K562 (cell line): ENCODE measurements around the gene ESCO1. TPM values are rescaled to one million over a fixed set of nuclear protein-coding genes. Genes with fewer than 3 reads are reported as not detected.

Experiments used
- ATAC-seq: fragments of 200-7000 bp; cut with Tn5 transposase; 3 replicates; pipeline ENCODE4 v1.9.1; 2020; ENCODE audit warnings: moderate library complexity
- BruUV-seq: library from RNA; stranded (reverse); fragments of 400-500 nt; replicated peaks from 2 replicates; lab custom pipeline; 2021; lab: Mats Ljungman, UMichigan
- CTCF ChIA-PET: fragments of 300-600 bp; formaldehyde crosslinking; extraction: SDS; loops from one replicate; lab custom pipeline; 2021; ENCODE audit warnings: low intra/inter-chr PET ratio; lab: Yijun Ruan, JAX
- POLR2A ChIA-PET: fragments of 300-600, 350-650 bp; sonication (Branson Sonifier 250); formaldehyde crosslinking; extraction: SDS; loops from one replicate; lab custom pipeline; 2021; ENCODE audit warnings: antibody characterized with exemption, inconsistent platforms; lab: Yijun Ruan, JAX
- DNase-seq, 4 experiments: peaks; one replicate each; pipeline versions ENCODE4 v3.0.0 to v3.0.0-alpha.2; 2011 to 2018; ENCODE audit warnings: low spot score in 3 of 4, mixed read lengths in 3 of 4; ENCODE audit errors: extremely low read depth in 1 of 4
- FAIRE-seq: peaks from 2 replicates; lab custom pipeline; 2011; peaks lifted over from hg19 to GRCh38; lab: Jason Lieb, UNC
- H2AFZ ChIP-seq: 2 replicates; pipeline ENCODE4 v1.6.0; 2011; ENCODE audit warnings: low read depth, low read length, control low read depth, inconsistent platforms
- H3K27ac ChIP-seq: fragments of 200-600 bp; 3 replicates; pipeline ENCODE4 v1.8.0; 2011; ENCODE audit warnings: low read depth, mild to moderate bottlenecking, control low read depth, inconsistent platforms, low read length, moderate library complexity, mixed read lengths; ENCODE audit errors: extremely low read depth
- H3K27me3 ChIP-seq, 2 experiments: fragments of 300-600 bp in 1 of 2; 2 replicates in 1 of 2; 3 replicates in 1 of 2; pipeline versions ENCODE4 v1.6.0 to v1.8.0; 2011; ENCODE audit warnings: inconsistent platforms in 2 of 2, low read length in 2 of 2, mild to moderate bottlenecking in 1 of 2, mixed read lengths in 1 of 2, moderate library complexity in 1 of 2; ENCODE audit not compliant: control insufficient read depth in 2 of 2, insufficient read depth in 2 of 2
- H3K36me3 ChIP-seq: fragments of 300-600 bp; 3 replicates; pipeline ENCODE4 v1.8.0; 2011; ENCODE audit warnings: mild to moderate bottlenecking, low read length, inconsistent platforms; ENCODE audit not compliant: control insufficient read depth, insufficient read depth
- H3K4me1 ChIP-seq, 2 experiments: fragments of 200-600 bp in 1 of 2; replicated peaks in 1 of 2; 2 replicates in 1 of 2; 3 replicates in 1 of 2; pipeline versions ENCODE4 v1.5.1 to v1.8.0; 2011; ENCODE audit warnings: inconsistent platforms in 2 of 2, low read length in 2 of 2, mild to moderate bottlenecking in 1 of 2, mixed read lengths in 1 of 2, moderate library complexity in 1 of 2; ENCODE audit not compliant: control insufficient read depth in 2 of 2, insufficient read depth in 2 of 2
- H3K4me2 ChIP-seq: 2 replicates; pipeline ENCODE4 v1.6.1; 2011; ENCODE audit warnings: low read length, control low read depth, inconsistent platforms, mixed read lengths; ENCODE audit not compliant: insufficient read depth
- H3K4me3 ChIP-seq: fragments of 200-600 bp; sonication (generic), shearing (Covaris generic); 2 replicates; pipeline ENCODE4 v1.5.1; 2016; ENCODE audit warnings: control low read depth, inconsistent platforms
- H3K79me2 ChIP-seq: fragments of 200-600 bp; 3 replicates; pipeline ENCODE4 v1.8.0; 2011; ENCODE audit warnings: low read length, inconsistent platforms; ENCODE audit not compliant: control insufficient read depth, insufficient read depth
- H3K9ac ChIP-seq, 2 experiments: 2 replicates each; pipeline versions ENCODE4 v1.6.0 to v1.6.1; 2011; ENCODE audit warnings: low read depth in 2 of 2, low read length in 2 of 2, control low read depth in 1 of 2, inconsistent platforms in 1 of 2, mild to moderate bottlenecking in 1 of 2, mixed read lengths in 1 of 2; ENCODE audit not compliant: insufficient read depth in 1 of 2
- H3K9me1 ChIP-seq: one replicate; pipeline ENCODE4 v1.6.0; 2011; ENCODE audit warnings: inconsistent platforms, mild to moderate bottlenecking, low read length, moderate library complexity; ENCODE audit not compliant: control insufficient read depth, insufficient read depth
- H3K9me3 ChIP-seq: replicated peaks from 2 replicates; pipeline ENCODE4 v1.5.1; 2011; ENCODE audit warnings: low read depth, low read length, inconsistent platforms; ENCODE audit not compliant: control insufficient read depth, insufficient read depth
- H4K20me1 ChIP-seq: replicated peaks from 2 replicates; pipeline ENCODE4 v1.6.1; 2011; ENCODE audit warnings: low read length, inconsistent platforms, mixed read lengths; ENCODE audit not compliant: control insufficient read depth, insufficient read depth
- ASH1L ChIP-seq: fragments of 450-650 bp; IDR thresholded peaks from 2 replicates; pipeline ENCODE4 v1.6.1; 2018; ENCODE audit warnings: borderline replicate concordance, mild to moderate bottlenecking, low read depth; ENCODE audit not compliant: partially characterized antibody
- CXXC5 ChIP-seq: fragments of 250-450 bp; sonication (Bioruptor Pico); IDR thresholded peaks from 2 replicates; pipeline ENCODE4 v1.8.0; 2022; ENCODE audit warnings: inconsistent platforms, mild to moderate bottlenecking, moderate library complexity
- KLF1 ChIP-seq: fragments of 450-650 bp; IDR thresholded peaks from 2 replicates; pipeline ENCODE4 v1.6.1; 2016; ENCODE audit warnings: missing genetic modification characterization, missing compliant biosample characterization
- RB1 ChIP-seq: fragments of 450-650 bp; IDR thresholded peaks from 2 replicates; pipeline ENCODE4 v1.6.1; 2017; ENCODE audit warnings: low read depth, mild to moderate bottlenecking
- RBM14 ChIP-seq: fragments of 200-400 bp; formaldehyde crosslinking; IDR thresholded peaks from 2 replicates; pipeline ENCODE4 v1.6.1; 2018; ENCODE audit warnings: low read depth, mild to moderate bottlenecking, low read length, moderate library complexity, borderline replicate concordance; ENCODE audit not compliant: insufficient read depth
- SPI1 ChIP-seq: IDR thresholded peaks from 2 replicates; pipeline ENCODE4 v1.6.1; 2011; ENCODE audit warnings: low read depth, low read length, control low read depth, borderline replicate concordance
- STAT5B ChIP-seq: fragments of 250-450 bp; sonication (Bioruptor Pico); IDR thresholded peaks from 2 replicates; pipeline ENCODE4 v1.8.0; 2021; ENCODE audit warnings: mild to moderate bottlenecking, inconsistent platforms
- TAF7 ChIP-seq: fragments of 450-650 bp; IDR thresholded peaks from 2 replicates; pipeline ENCODE4 v1.6.1; 2016; ENCODE audit warnings: missing genetic modification characterization, missing compliant biosample characterization
- TSC22D4 ChIP-seq: fragments of 450-650 bp; IDR thresholded peaks from 2 replicates; pipeline ENCODE4 v1.6.1; 2016; ENCODE audit warnings: missing genetic modification characterization, missing biosample characterization, control low read depth
- ZNF217 ChIP-seq: sonication (generic); formaldehyde crosslinking; IDR thresholded peaks from 2 replicates; pipeline ENCODE4 v1.8.0; 2022; ENCODE audit warnings: mild to moderate bottlenecking, missing genetic modification reagents
- WGBS: fragments of 100-300 bp; shearing (Covaris generic); methylation state at CpG from one replicate; pipeline ENCODE4 v1.1.6; 2016; ENCODE audit warnings: low coverage, mixed read lengths; ENCODE audit not compliant: insufficient coverage; ENCODE audit errors: missing lambda C conversion rate; 5-methylcytosine and 5-hydroxymethylcytosine counted together
- in situ Hi-C: fragments of 300-500 bp; cut with MboI; formaldehyde crosslinking; loops from 4 replicates; pipeline ENCODE4 v1.15.0; 2018; ENCODE audit warnings: inconsistent platforms, mixed read lengths
- intact Hi-C: fragments of 100-400 bp; cut with micrococcal nuclease; formaldehyde crosslinking; loops from 2 replicates; pipeline ENCODE4 v1.14.2; 2022
- polyA plus RNA-seq, 8 experiments: library from polyadenylated mRNA; depleted of rRNA in 4 of 8; stranded (reverse) in 5 of 8; unstranded in 3 of 8; fragments of >200 nt; fragmentation: Nextera tagmentation in 2 of 8; fragmentation: Illumina TruSeq in 1 of 8; extraction: Ambion mirVana in 2 of 8; extraction: Trizol in 1 of 8; gene quantifications; 2 replicates each; pipeline versions ENCODE4 v1.2.1 to v1.2.3, GENCODE V29; 2011 to 2014; ENCODE audit warnings: inconsistent platforms in 1 of 8, missing spikeins in 1 of 8
- total RNA-seq, 7 experiments: library from RNA; depleted of rRNA in 6 of 7; stranded (reverse); fragments of >200 nt in 6 of 7; fragmentation: Illumina TruSeq in 2 of 7; extraction: Trizol in 2 of 7; gene quantifications; 2 replicates each; pipeline versions ENCODE4 v1.2.1 to v1.2.3, GENCODE V29; 2011 to 2021; ENCODE audit warnings: low replicate concordance in 1 of 7
- TF ChIP-seq, protein P1 (sequence below): fragments of 250-450 bp; sonication (Bioruptor Pico); IDR thresholded peaks from 2 replicates; pipeline ENCODE4 v1.5.1; 2021; ENCODE audit warnings: mild to moderate bottlenecking
- TF ChIP-seq, protein P2 (sequence below): fragments of 250-450 bp; sonication (Bioruptor Pico); IDR thresholded peaks from 2 replicates; pipeline ENCODE4 v1.8.0; 2022; ENCODE audit warnings: inconsistent platforms, mild to moderate bottlenecking, moderate library complexity, borderline replicate concordance
- TF ChIP-seq, protein P3 (sequence below): fragments of 250-450 bp; sonication (Bioruptor Pico); IDR thresholded peaks from 2 replicates; pipeline ENCODE4 v1.5.0; 2021
- TF ChIP-seq, protein P4 (sequence below): sonication (generic); formaldehyde crosslinking; IDR thresholded peaks from 2 replicates; pipeline ENCODE4 v1.8.1; 2023; ENCODE audit warnings: mild to moderate bottlenecking, missing genetic modification reagents, moderate library complexity

Gene ESCO1
- total and polyA plus RNA-seq, 9 of the 15 experiments (the other 6 are each of a cell fraction or from before 2014, with no cell fraction given), result 15.0 to 31.3 (median 19.6) TPM

DNA sequence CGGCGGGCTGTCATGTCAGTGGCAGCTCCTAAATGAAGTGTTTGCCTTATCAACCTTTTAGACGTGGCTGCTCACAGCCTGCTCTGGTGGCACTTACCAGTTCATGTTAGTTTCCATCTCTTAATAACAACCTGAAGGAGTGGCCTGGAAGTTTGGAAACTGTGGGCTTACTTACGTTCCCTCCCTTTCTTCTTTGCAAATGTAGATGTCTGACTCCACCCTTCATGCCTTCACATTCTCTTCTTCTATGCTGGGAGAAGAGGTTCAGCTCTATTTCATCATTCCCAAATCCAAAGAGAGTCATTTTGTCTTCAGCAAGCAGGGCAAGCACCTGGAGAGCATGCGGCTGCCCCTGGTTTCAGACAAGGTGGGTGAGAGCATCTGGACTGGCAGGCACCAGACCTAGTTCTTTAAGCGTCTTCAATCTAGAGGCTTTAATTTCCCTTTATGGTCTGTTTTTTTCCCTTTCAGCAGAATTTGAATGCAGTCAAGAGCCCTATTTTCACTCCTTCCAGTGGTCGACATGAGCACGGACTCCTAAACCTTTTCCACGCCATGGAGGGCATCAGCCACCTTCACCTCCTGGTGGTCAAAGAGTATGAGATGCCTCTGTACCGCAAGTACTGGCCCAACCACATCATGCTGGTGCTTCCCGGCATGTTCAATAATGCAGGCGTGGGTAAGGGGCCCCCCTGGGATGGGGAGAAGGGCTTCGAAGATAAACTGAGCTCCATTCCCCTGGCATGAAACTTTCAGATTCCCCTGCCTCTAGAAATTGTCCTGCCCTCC, 92.4 kb downstream of the ESCO1 start:
- POLR2A ChIA-PET, result interaction anchor here (0.6 to 1.1 kb wide), 3 partner anchors 17 to 112 kb away, joined by 3 read pairs; no protein-coding TSS in a partner anchor
- ATAC-seq, result no peak
- in situ Hi-C loops, result no loop called here
- TF ChIP-seq, protein P1, sequence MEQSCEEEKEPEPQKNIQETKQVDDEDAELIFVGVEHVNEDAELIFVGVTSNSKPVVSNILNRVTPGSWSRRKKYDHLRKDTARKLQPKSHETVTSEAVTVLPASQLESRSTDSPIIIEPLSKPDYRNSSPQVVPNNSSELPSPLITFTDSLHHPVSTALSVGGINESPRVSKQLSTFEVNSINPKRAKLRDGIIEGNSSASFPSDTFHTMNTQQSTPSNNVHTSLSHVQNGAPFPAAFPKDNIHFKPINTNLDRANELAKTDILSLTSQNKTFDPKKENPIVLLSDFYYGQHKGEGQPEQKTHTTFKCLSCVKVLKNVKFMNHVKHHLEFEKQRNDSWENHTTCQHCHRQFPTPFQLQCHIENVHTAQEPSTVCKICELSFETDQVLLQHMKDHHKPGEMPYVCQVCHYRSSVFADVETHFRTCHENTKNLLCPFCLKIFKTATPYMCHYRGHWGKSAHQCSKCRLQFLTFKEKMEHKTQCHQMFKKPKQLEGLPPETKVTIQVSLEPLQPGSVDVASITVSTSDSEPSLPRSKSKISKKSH (CRISPR knock-in tag), result no peak
- TF ChIP-seq RBM14, result no peak
- no peak for TF ChIP-seq STAT5B (CRISPR knock-in tag)
- no peak for TF ChIP-seq ZNF217
- TF ChIP-seq RB1, result no peak
- TF ChIP-seq, protein P2, sequence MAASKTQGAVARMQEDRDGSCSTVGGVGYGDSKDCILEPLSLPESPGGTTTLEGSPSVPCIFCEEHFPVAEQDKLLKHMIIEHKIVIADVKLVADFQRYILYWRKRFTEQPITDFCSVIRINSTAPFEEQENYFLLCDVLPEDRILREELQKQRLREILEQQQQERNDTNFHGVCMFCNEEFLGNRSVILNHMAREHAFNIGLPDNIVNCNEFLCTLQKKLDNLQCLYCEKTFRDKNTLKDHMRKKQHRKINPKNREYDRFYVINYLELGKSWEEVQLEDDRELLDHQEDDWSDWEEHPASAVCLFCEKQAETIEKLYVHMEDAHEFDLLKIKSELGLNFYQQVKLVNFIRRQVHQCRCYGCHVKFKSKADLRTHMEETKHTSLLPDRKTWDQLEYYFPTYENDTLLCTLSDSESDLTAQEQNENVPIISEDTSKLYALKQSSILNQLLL (CRISPR knock-in tag), result no peak
- no peak for TF ChIP-seq TSC22D4 (tag)
- TF ChIP-seq CXXC5 (CRISPR knock-in tag), result no peak
- TF ChIP-seq KLF1 (tag), result no peak
- TF ChIP-seq, protein P3, sequence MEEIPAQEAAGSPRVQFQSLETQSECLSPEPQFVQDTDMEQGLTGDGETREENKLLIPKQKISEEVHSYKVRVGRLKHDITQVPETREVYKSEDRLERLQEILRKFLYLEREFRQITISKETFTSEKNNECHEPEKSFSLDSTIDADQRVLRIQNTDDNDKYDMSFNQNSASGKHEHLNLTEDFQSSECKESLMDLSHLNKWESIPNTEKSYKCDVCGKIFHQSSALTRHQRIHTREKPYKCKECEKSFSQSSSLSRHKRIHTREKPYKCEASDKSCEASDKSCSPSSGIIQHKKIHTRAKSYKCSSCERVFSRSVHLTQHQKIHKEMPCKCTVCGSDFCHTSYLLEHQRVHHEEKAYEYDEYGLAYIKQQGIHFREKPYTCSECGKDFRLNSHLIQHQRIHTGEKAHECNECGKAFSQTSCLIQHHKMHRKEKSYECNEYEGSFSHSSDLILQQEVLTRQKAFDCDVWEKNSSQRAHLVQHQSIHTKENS (CRISPR knock-in tag), result no peak
- TF ChIP-seq TAF7 (tag), result no peak
- TF ChIP-seq ASH1L, result no peak
- TF ChIP-seq SPI1, result no peak
- TF ChIP-seq, protein P4, sequence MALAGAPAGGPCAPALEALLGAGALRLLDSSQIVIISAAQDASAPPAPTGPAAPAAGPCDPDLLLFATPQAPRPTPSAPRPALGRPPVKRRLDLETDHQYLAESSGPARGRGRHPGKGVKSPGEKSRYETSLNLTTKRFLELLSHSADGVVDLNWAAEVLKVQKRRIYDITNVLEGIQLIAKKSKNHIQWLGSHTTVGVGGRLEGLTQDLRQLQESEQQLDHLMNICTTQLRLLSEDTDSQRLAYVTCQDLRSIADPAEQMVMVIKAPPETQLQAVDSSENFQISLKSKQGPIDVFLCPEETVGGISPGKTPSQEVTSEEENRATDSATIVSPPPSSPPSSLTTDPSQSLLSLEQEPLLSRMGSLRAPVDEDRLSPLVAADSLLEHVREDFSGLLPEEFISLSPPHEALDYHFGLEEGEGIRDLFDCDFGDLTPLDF (CRISPR knock-in tag), result no peak

More for the DNA sequence above, 92.4 kb downstream of the ESCO1 start:
- Histone ChIP-seq H3K9me1 (no peaks in the 10 kb centered on the region), H3K9me3 (no peaks in the 10 kb centered on the region), H3K27me3 (peaks cover 3 to 9% of the 10 kb centered on the region in 2 experiments; a peak in 3 of 5 replicates), H3K36me3 (no peaks in the 10 kb centered on the region), H3K79me2 (no peaks in the 10 kb centered on the region), H3K4me1 (no peaks in the 10 kb centered on the region), H3K9ac (no peak overlapping the region), H4K20me1 (no peaks in the 10 kb centered on the region), H2AFZ (no peak overlapping the region), H3K4me2 (no peak overlapping the region), H3K4me3 (no peak overlapping the region), H3K27ac (no peak overlapping the region)
- 22% methylated on average over 12 of the region's 13 CpGs for WGBS
- BruUV-seq, result no TSS peak
- CTCF ChIA-PET, result no interaction called here
- intact Hi-C loops, result no loop called here
- DNase-seq (no peak), FAIRE-seq (no peak)
